WTC11 (cell line): ENCODE results near the gene GID8. TPM values are rescaled to one million over a fixed set of nuclear protein-coding genes. Genes with fewer than 3 reads are reported as not detected.

ENCODE experiments used
- ATAC-seq: fragments of 200-7000 bp; cut with Tn5 transposase; 2 replicates; pipeline ENCODE4 v1.10.0; 2021; ENCODE audit warnings: mild to moderate bottlenecking, moderate library complexity
- CTCF ChIA-PET: fragments of 300-600 bp; sonication (Branson Sonifier 250); formaldehyde crosslinking; loops from one replicate; lab custom pipeline; 2021; ENCODE audit warnings: antibody characterized with exemption; lab: Charles Lee
- POLR2A ChIA-PET: fragments of 350-600 bp; sonication (Branson Sonifier 250); formaldehyde crosslinking; loops from one replicate; lab custom pipeline; 2021; ENCODE audit warnings: antibody characterized with exemption; lab: Charles Lee
- DNase-seq: peaks from one replicate; pipeline ENCODE4 v3.0.0; 2021; ENCODE audit warnings: low spot score
- H3K27ac Mint-ChIP-seq: 2 replicates; pipeline ENCODE4 v1.8.0; 2021; ENCODE audit warnings: mixed read lengths
- H3K27me3 Mint-ChIP-seq: 2 replicates; pipeline ENCODE4 v1.8.0; 2021; ENCODE audit warnings: low read depth, mild to moderate bottlenecking, moderate library complexity, mixed read lengths
- H3K36me3 Mint-ChIP-seq: 2 replicates; pipeline ENCODE4 v1.8.0; 2021; ENCODE audit warnings: mixed read lengths
- H3K4me1 Mint-ChIP-seq: 2 replicates; pipeline ENCODE4 v1.8.0; 2022; ENCODE audit warnings: mixed read lengths
- H3K4me3 Mint-ChIP-seq: 2 replicates; pipeline ENCODE4 v1.8.0; 2021; ENCODE audit warnings: mild to moderate bottlenecking, moderate library complexity, mixed read lengths
- H3K9me3 Mint-ChIP-seq: 2 replicates; pipeline ENCODE4 v1.8.0; 2021; ENCODE audit warnings: mixed read lengths
- CBFB ChIP-seq: sonication (generic); formaldehyde crosslinking; IDR thresholded peaks from 2 replicates; pipeline ENCODE4 v1.8.1; 2022; ENCODE audit warnings: mild to moderate bottlenecking, low read depth, missing genetic modification reagents
- CREM ChIP-seq: sonication (generic); formaldehyde crosslinking; IDR thresholded peaks from 2 replicates; pipeline ENCODE4 v1.8.1; 2022; ENCODE audit warnings: mild to moderate bottlenecking, missing genetic modification reagents, moderate library complexity
- EMX1 ChIP-seq: fragments of 250-450 bp; sonication (Bioruptor Pico); IDR thresholded peaks from 2 replicates; pipeline ENCODE4 v1.8.0; 2021; ENCODE audit warnings: mild to moderate bottlenecking
- FOXK1 ChIP-seq: sonication (generic); formaldehyde crosslinking; IDR thresholded peaks from 2 replicates; pipeline ENCODE4 v1.8.0; 2022; ENCODE audit warnings: mild to moderate bottlenecking, moderate library complexity, missing genetic modification reagents
- FOXP1 ChIP-seq: sonication (generic); formaldehyde crosslinking; IDR thresholded peaks from 2 replicates; pipeline ENCODE4 v1.8.0; 2022; ENCODE audit warnings: missing genetic modification reagents, mild to moderate bottlenecking, moderate library complexity, borderline replicate concordance
- FOXP4 ChIP-seq: sonication (generic); formaldehyde crosslinking; IDR thresholded peaks from 2 replicates; pipeline ENCODE4 v1.8.0; 2022; ENCODE audit warnings: mild to moderate bottlenecking, missing genetic modification reagents
- GRHL2 ChIP-seq: fragments of 250-450 bp; sonication (Bioruptor Pico); IDR thresholded peaks from 2 replicates; pipeline ENCODE4 v1.8.0; 2022; ENCODE audit warnings: mild to moderate bottlenecking, moderate library complexity; ENCODE audit not compliant: insufficient replicate concordance, severe bottlenecking
- IRF2 ChIP-seq: sonication (generic); formaldehyde crosslinking; IDR thresholded peaks from 2 replicates; pipeline ENCODE4 v1.8.0; 2022; ENCODE audit warnings: low read depth, missing genetic modification reagents, borderline replicate concordance
- JUN ChIP-seq: sonication (generic); formaldehyde crosslinking; IDR thresholded peaks from 2 replicates; pipeline ENCODE4 v1.8.0; 2023; ENCODE audit warnings: mild to moderate bottlenecking, missing genetic modification reagents
- MAX ChIP-seq: sonication (generic); formaldehyde crosslinking; IDR thresholded peaks from 2 replicates; pipeline ENCODE4 v1.8.0; 2022; ENCODE audit warnings: mild to moderate bottlenecking, missing genetic modification reagents
- NFATC4 ChIP-seq: fragments of 250-450 bp; sonication (Bioruptor Pico); IDR thresholded peaks from 2 replicates; pipeline ENCODE4 v1.9.0; 2021; ENCODE audit warnings: mild to moderate bottlenecking
- RELA ChIP-seq: sonication (generic); formaldehyde crosslinking; IDR thresholded peaks from 2 replicates; pipeline ENCODE4 v1.8.1; 2022; ENCODE audit warnings: missing genetic modification reagents, mild to moderate bottlenecking, borderline replicate concordance
- TEAD1 ChIP-seq: sonication (generic); formaldehyde crosslinking; IDR thresholded peaks from 2 replicates; pipeline ENCODE4 v1.8.0; 2022; ENCODE audit warnings: mild to moderate bottlenecking, missing genetic modification reagents
- ZNF138 ChIP-seq: sonication (generic); formaldehyde crosslinking; conservative IDR thresholded peaks from 2 replicates; pipeline ENCODE4 v1.8.1; 2022; ENCODE audit warnings: mild to moderate bottlenecking, moderate library complexity, missing genetic modification reagents
- ZNF219 ChIP-seq: sonication (generic); formaldehyde crosslinking; IDR thresholded peaks from 2 replicates; pipeline ENCODE4 v1.8.0; 2023; ENCODE audit warnings: missing genetic modification reagents, mild to moderate bottlenecking, borderline replicate concordance
- ZNF232 ChIP-seq: sonication (generic); formaldehyde crosslinking; IDR thresholded peaks from 2 replicates; pipeline ENCODE4 v1.8.0; 2022; ENCODE audit warnings: mild to moderate bottlenecking, missing genetic modification reagents
- ZNF396 ChIP-seq: fragments of 250-450 bp; sonication (Bioruptor Pico); IDR thresholded peaks from 2 replicates; pipeline ENCODE4 v1.8.0; 2021; ENCODE audit warnings: mild to moderate bottlenecking, moderate library complexity, borderline replicate concordance
- ZNF425 ChIP-seq: fragments of 250-450 bp; sonication (Bioruptor Pico); conservative IDR thresholded peaks from 2 replicates; pipeline ENCODE4 v1.9.0; 2021; ENCODE audit warnings: mild to moderate bottlenecking
- total RNA-seq: library from RNA; stranded (reverse); gene quantifications from 3 replicates; pipeline ENCODE4 v1.2.3, GENCODE V29; 2021
- TF ChIP-seq, protein P1 (sequence below): sonication (generic); formaldehyde crosslinking; IDR thresholded peaks from 2 replicates; pipeline ENCODE4 v1.8.0; 2022; ENCODE audit warnings: mild to moderate bottlenecking, missing genetic modification reagents
- TF ChIP-seq, protein P2 (sequence below): sonication (generic); formaldehyde crosslinking; IDR thresholded peaks from 2 replicates; pipeline ENCODE4 v1.8.1; 2022; ENCODE audit warnings: low read depth, mild to moderate bottlenecking, moderate library complexity, missing genetic modification reagents, borderline replicate concordance

Gene GID8
- total RNA-seq, 1 experiment from 2014 or later: 70.2 TPM

- ATAC-seq: no peak
- no peaks in the 10 kb centered on the region for H3K9me3 Mint-ChIP-seq
- peak overlapping the region; percentile 96 for H3K27ac Mint-ChIP-seq
- no peak for DNase-seq
- H3K4me3 Mint-ChIP-seq: peak overlapping the region; percentile 95
- peaks cover 62% of the 10 kb centered on the region for H3K4me1 Mint-ChIP-seq
- TF ChIP-seq IRF2 (CRISPR knock-in tag): no peak
- no peak for TF ChIP-seq FOXK1 (CRISPR knock-in tag)
- TF ChIP-seq FOXP4 (CRISPR knock-in tag): peak; percentile 35; the same call in 1 of the 2 replicates
- TF ChIP-seq JUN (CRISPR knock-in tag): peak; percentile 31; the same call in 1 of the 2 replicates
- no peak for TF ChIP-seq MAX (CRISPR knock-in tag)
- TF ChIP-seq EMX1 (CRISPR knock-in tag): 0 out of 2 replicates have a peak, but pooled peaks have one; percentile 25
- no peak for TF ChIP-seq GRHL2 (CRISPR knock-in tag)
- 0 out of 2 replicates have a peak, but pooled peaks have one; percentile 32 for TF ChIP-seq ZNF232
- TF ChIP-seq, protein P1, sequence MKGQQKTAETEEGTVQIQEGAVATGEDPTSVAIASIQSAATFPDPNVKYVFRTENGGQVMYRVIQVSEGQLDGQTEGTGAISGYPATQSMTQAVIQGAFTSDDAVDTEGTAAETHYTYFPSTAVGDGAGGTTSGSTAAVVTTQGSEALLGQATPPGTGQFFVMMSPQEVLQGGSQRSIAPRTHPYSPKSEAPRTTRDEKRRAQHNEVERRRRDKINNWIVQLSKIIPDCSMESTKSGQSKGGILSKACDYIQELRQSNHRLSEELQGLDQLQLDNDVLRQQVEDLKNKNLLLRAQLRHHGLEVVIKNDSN: 0 out of 2 replicates have a peak, but pooled peaks have one; percentile 16
- no peak for TF ChIP-seq ZNF138 (CRISPR knock-in tag)
- ChIA-PET POLR2A (interaction anchor here (6.2 kb wide), 1 partner anchor 11 kb away, joined by 53 read pairs; the partner anchor contains the start of gene GID8), CTCF (interaction anchor here (1.0 to 2.5 kb wide), 7 partner anchors 9 to 305 kb away, joined by 3 to 10 read pairs (median 5); no protein-coding TSS in a partner anchor)
- H3K27me3 Mint-ChIP-seq: no peaks in the 10 kb centered on the region; the same call in 1 of the 2 replicates
- H3K36me3 Mint-ChIP-seq: no peaks in the 10 kb centered on the region
Observed at GRCh38 chr20:62925420-62926228, 12.3 kb upstream of the GID8 start.

DNA sequence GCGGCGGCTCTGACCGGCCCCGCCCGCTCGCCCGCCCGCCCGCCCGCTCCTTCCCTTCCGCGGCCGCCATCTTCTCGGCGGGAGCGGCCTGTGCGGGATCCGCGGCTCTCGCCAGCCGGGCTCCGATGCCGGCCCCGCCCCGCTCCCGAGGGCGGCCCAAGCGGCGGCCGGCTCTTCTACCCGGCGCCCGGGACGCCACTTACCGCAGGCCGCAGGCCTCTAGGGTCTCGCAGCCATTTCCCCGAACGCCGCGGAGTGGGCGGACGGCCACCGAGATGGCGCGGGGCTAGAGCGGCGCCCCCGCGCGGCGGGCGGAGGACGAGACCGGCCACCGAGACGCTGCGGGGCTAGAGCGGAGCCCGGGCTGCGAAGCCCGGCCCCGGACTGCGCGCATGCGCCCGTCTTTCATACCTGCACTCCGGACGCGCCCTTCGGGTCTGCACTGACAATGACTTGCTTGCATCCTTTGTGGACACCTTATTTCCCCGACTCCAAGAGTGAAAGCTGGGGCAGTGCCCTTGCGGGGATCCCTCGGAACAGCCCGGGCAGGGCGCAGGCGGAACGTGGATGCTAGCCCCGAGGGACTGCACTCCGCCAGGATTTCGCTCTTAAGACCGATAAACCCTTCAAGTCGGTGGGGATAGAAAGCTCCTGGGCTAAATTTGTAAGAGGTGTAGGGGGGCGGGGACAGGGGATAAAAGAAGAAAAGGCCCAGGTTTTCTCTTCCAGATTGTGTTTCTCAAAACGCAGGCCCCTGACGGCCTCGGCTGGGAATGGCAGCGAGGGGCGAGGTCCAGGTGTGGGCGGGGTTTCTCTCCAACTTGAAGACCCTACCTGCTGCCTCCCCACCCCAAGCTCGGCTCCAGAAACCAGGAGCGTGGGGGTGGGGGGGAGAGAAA lies 11.5 kb upstream of the GID8 start, which contains the start of gene DIDO1:
TSS of gene DIDO1 (minus strand) at position 277 of the 899 bp plus-strand sequence.
- ChIA-PET CTCF (interaction anchor here (0.7 to 2.7 kb wide), 13 partner anchors 9 to 304 kb away, joined by 3 to 24 read pairs (median 4); partner anchors contain the start of gene GID8), POLR2A (interaction anchor here (0.7 to 6.2 kb wide), 6 partner anchors 10 to 558 kb away, joined by 3 to 53 read pairs (median 3); partner anchors contain the start of gene GID8)
- DNase-seq (peak; percentile 87), ATAC-seq (peak; percentile 54)
- H3K4me3 Mint-ChIP-seq: peak within 1 kb of the TSS; percentile 95
- peaks cover 63% of the 10 kb centered on the region for H3K4me1 Mint-ChIP-seq
- H3K9me3 Mint-ChIP-seq: no peaks in the 10 kb centered on the region
- H3K27ac Mint-ChIP-seq: peak within 1 kb of the TSS; percentile 96
- no peaks in the 10 kb centered on the region; the same call in 1 of the 2 replicates for H3K27me3 Mint-ChIP-seq
- H3K36me3 Mint-ChIP-seq: no peaks in the 10 kb centered on the region
- TF ChIP-seq, protein P2, sequence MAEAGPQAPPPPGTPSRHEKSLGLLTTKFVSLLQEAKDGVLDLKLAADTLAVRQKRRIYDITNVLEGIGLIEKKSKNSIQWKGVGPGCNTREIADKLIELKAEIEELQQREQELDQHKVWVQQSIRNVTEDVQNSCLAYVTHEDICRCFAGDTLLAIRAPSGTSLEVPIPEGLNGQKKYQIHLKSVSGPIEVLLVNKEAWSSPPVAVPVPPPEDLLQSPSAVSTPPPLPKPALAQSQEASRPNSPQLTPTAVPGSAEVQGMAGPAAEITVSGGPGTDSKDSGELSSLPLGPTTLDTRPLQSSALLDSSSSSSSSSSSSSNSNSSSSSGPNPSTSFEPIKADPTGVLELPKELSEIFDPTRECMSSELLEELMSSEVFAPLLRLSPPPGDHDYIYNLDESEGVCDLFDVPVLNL (CRISPR knock-in tag): peak; percentile 54; the same call in 1 of the 2 replicates
- TF ChIP-seq ZNF396 (no peak), TEAD1 (CRISPR knock-in tag) (peak; percentile 21; the same call in 1 of the 2 replicates), ZNF425 (CRISPR knock-in tag) (no peak), CBFB (no peak), CREM (CRISPR knock-in tag) (0 out of 2 replicates have a peak, but pooled peaks have one; percentile 68), MAX (CRISPR knock-in tag) (peak; percentile 12; the same call in 1 of the 2 replicates), FOXP1 (CRISPR knock-in tag) (peak; percentile 16; the same call in 1 of the 2 replicates), NFATC4 (CRISPR knock-in tag) (no peak), ZNF219 (CRISPR knock-in tag) (no peak), EMX1 (CRISPR knock-in tag) (0 out of 2 replicates have a peak, but pooled peaks have one; percentile 13), RELA (CRISPR knock-in tag) (no peak)
